HepG2 (cell line): ENCODE measurements around the gene ALDH18A1. TPM values are rescaled to one million over a fixed set of nuclear protein-coding genes. Genes with fewer than 3 reads are reported as not detected.

Experiments used
- ATAC-seq: fragments of 200-7000 bp; cut with Tn5 transposase; 3 replicates; pipeline ENCODE4 v1.9.1; 2020; ENCODE audit warnings: mild to moderate bottlenecking, moderate library complexity
- BruUV-seq: library from RNA; stranded (reverse); fragments of 400-500 nt; replicated peaks from 2 replicates; lab custom pipeline; 2021; lab: Mats Ljungman, UMichigan
- CTCF ChIA-PET: fragments of 300-600 bp; formaldehyde crosslinking; extraction: SDS; loops from one replicate; lab custom pipeline; 2021; ENCODE audit warnings: low total read pairs, inconsistent platforms, low intra/inter-chr PET ratio; lab: Yijun Ruan, JAX
- POLR2A ChIA-PET: fragments of 350-600 bp; sonication (Branson Sonifier 250); formaldehyde crosslinking; loops from one replicate; lab custom pipeline; 2020; ENCODE audit warnings: antibody characterized with exemption, inconsistent platforms; lab: Yijun Ruan, JAX
- DNase-seq: peaks from one replicate; pipeline ENCODE4 v3.0.0-alpha.2; 2015; ENCODE audit warnings: low spot score
- FAIRE-seq: peaks from 3 replicates; lab custom pipeline; 2011; peaks lifted over from hg19 to GRCh38; lab: Jason Lieb, UNC
- H2AFZ ChIP-seq: one replicate; pipeline ENCODE4 v1.6.1; 2011; ENCODE audit warnings: low read length, inconsistent platforms
- H3K27ac ChIP-seq: fragments of 300-600 bp; 3 replicates; pipeline ENCODE4 v1.8.0; 2011; ENCODE audit warnings: mixed run types, mild to moderate bottlenecking, mixed read lengths, low read length, inconsistent platforms; ENCODE audit not compliant: insufficient read depth; ENCODE audit errors: extremely low read length
- H3K27me3 ChIP-seq, 2 experiments: fragments of 200-600 bp in 1 of 2; 2 replicates in 1 of 2; 3 replicates in 1 of 2; pipeline versions ENCODE4 v1.6.0 to v1.8.0; 2011; ENCODE audit warnings: low read length in 2 of 2, mild to moderate bottlenecking in 2 of 2, moderate library complexity in 2 of 2, inconsistent platforms in 1 of 2; ENCODE audit not compliant: insufficient read depth in 2 of 2, control insufficient read depth in 1 of 2
- H3K36me3 ChIP-seq, 2 experiments: fragments of 200-600 bp in 1 of 2; replicated peaks in 1 of 2; 2 replicates in 1 of 2; 3 replicates in 1 of 2; pipeline versions ENCODE4 v1.5.1 to v1.8.0; 2011; ENCODE audit warnings: low read length in 2 of 2, inconsistent platforms in 1 of 2; ENCODE audit not compliant: insufficient read depth in 2 of 2, control insufficient read depth in 1 of 2
- H3K4me1 ChIP-seq: 2 replicates; pipeline ENCODE4 v1.5.1; 2012; ENCODE audit warnings: low read length, inconsistent platforms; ENCODE audit not compliant: insufficient read depth
- H3K4me2 ChIP-seq: 2 replicates; pipeline ENCODE4 v1.6.0; 2011; ENCODE audit warnings: low read depth, low read length, inconsistent platforms
- H3K4me3 ChIP-seq, 3 experiments: fragments of 200-600 bp in 1 of 3; sonication (generic), shearing (Covaris generic) in 1 of 3; replicated peaks in 1 of 3; 2 replicates each; pipeline ENCODE4 v1.5.1; 2011 to 2016; ENCODE audit warnings: low read length in 3 of 3, inconsistent platforms in 2 of 3, low read depth in 2 of 3, mild to moderate bottlenecking in 2 of 3, control low read depth in 1 of 3, mixed read lengths in 1 of 3; ENCODE audit not compliant: insufficient read depth in 1 of 3
- H3K79me2 ChIP-seq: one replicate; pipeline ENCODE4 v1.6.1; 2011; ENCODE audit warnings: low read length, inconsistent platforms; ENCODE audit not compliant: insufficient read depth
- H3K9ac ChIP-seq: 2 replicates; pipeline ENCODE4 v1.6.0; 2011; ENCODE audit warnings: mild to moderate bottlenecking, low read depth, low read length, inconsistent platforms; ENCODE audit not compliant: insufficient read depth
- H3K9me3 ChIP-seq: 2 replicates; pipeline ENCODE4 v1.5.1; 2012; ENCODE audit warnings: mild to moderate bottlenecking, low read length
- H4K20me1 ChIP-seq: 2 replicates; pipeline ENCODE4 v1.6.0; 2011; ENCODE audit warnings: inconsistent platforms, mild to moderate bottlenecking, low read length, moderate library complexity; ENCODE audit not compliant: insufficient read depth
- AHDC1 ChIP-seq: sonication (generic); formaldehyde crosslinking; IDR thresholded peaks from 2 replicates; pipeline ENCODE4 v1.5.1; 2020; ENCODE audit warnings: mild to moderate bottlenecking, missing genetic modification reagents, borderline replicate concordance
- ARNTL ChIP-seq: sonication (generic); formaldehyde crosslinking; IDR thresholded peaks from 2 replicates; pipeline ENCODE4 v1.4.0; 2020; ENCODE audit warnings: mild to moderate bottlenecking, missing genetic modification reagents
- CREM ChIP-seq, 2 experiments: sonication (generic) in 1 of 2; formaldehyde crosslinking in 1 of 2; IDR thresholded peaks; 2 replicates each; pipeline versions ENCODE4 v1.4.0 to v1.6.1; 2016 to 2020; ENCODE audit warnings: antibody characterized with exemption in 1 of 2, mild to moderate bottlenecking in 1 of 2, missing genetic modification reagents in 1 of 2
- HMG20A ChIP-seq: IDR thresholded peaks from 2 replicates; pipeline ENCODE4 v1.6.1; 2016; ENCODE audit warnings: borderline replicate concordance
- NCOA1 ChIP-seq: sonication (generic); formaldehyde crosslinking; IDR thresholded peaks from 2 replicates; pipeline ENCODE4 v1.9.0; 2021; ENCODE audit warnings: missing genetic modification reagents
- NFKB2 ChIP-seq: sonication (generic); formaldehyde crosslinking; IDR thresholded peaks from 2 replicates; pipeline ENCODE4 v1.4.0; 2020; ENCODE audit warnings: missing genetic modification reagents, borderline replicate concordance
- PHF20 ChIP-seq: sonication (generic); formaldehyde crosslinking; IDR thresholded peaks from 2 replicates; pipeline ENCODE4 v1.5.0; 2020; ENCODE audit warnings: mild to moderate bottlenecking, missing genetic modification reagents
- RXRA ChIP-seq: sonication (generic); formaldehyde crosslinking; IDR thresholded peaks from 2 replicates; pipeline ENCODE4 v1.5.1; 2020; ENCODE audit warnings: missing genetic modification reagents
- TCF7 ChIP-seq: sonication (generic); IDR thresholded peaks from 2 replicates; pipeline ENCODE4 v1.6.1; 2016; ENCODE audit warnings: antibody characterized with exemption, low read depth
- ZNF550 ChIP-seq: sonication (generic); formaldehyde crosslinking; IDR thresholded peaks from 2 replicates; pipeline ENCODE4 v1.4.0; 2020; ENCODE audit warnings: mild to moderate bottlenecking, missing genetic modification reagents, borderline replicate concordance
- ZNF616 ChIP-seq: sonication (generic); formaldehyde crosslinking; IDR thresholded peaks from 2 replicates; pipeline ENCODE4 v1.5.0; 2020; ENCODE audit warnings: low read depth, mild to moderate bottlenecking, missing genetic modification reagents
- WGBS: methylation state at CpG from one replicate; pipeline ENCODE4 v1.1.6; 2017; ENCODE audit warnings: low lambda C conversion rate; 5-methylcytosine and 5-hydroxymethylcytosine counted together
- in situ Hi-C: cut with HindIII; loops from 2 replicates; pipeline ENCODE4 v1.10.0; 2017; ENCODE audit warnings: low pct_unique_long_range_greater_than_20kb; ENCODE audit not compliant: extremely low pct_ligation_motif_present
- intact Hi-C: fragments of 100-400 bp; cut with micrococcal nuclease; formaldehyde crosslinking; loops from one replicate; pipeline ENCODE4 v1.10.0; 2022; ENCODE audit not compliant: unreplicated experiment
- polyA plus RNA-seq, 8 experiments: library from polyadenylated mRNA; depleted of rRNA in 3 of 8; stranded (reverse) in 7 of 8; unstranded in 1 of 8; fragments of >200 nt; fragmentation: Illumina TruSeq in 4 of 8; extraction: Trizol in 4 of 8; gene quantifications; 2 replicates each; pipeline versions ENCODE4 v1.2.1 to v1.2.3, GENCODE V29; 2011 to 2016; ENCODE audit warnings: low read depth in 4 of 8, missing spikeins in 1 of 8, mixed read lengths in 1 of 8; ENCODE audit not compliant: insufficient read depth in 1 of 8
- total RNA-seq, 5 experiments: library from RNA; depleted of rRNA; stranded (reverse); fragments of >200 nt; fragmentation: Illumina TruSeq; extraction: Trizol; gene quantifications; 2 replicates each; pipeline ENCODE4 v1.2.3, GENCODE V29; 2016; ENCODE audit warnings: low read depth in 1 of 5

ALDH18A1 gene
- total and polyA plus RNA-seq, 2 of the 13 experiments (the other 11 are each of a cell fraction or from before 2014, with no cell fraction given): 180 to 263 TPM

- Histone ChIP-seq H3K36me3 (no peaks in the 10 kb centered on the region), H3K4me3 (no peak overlapping the region), H2AFZ (no peak overlapping the region), H3K79me2 (no peaks in the 10 kb centered on the region), H3K9me3 (no peaks in the 10 kb centered on the region), H3K27ac (no peak overlapping the region), H3K9ac (no peak overlapping the region), H3K4me1 (no peaks in the 10 kb centered on the region), H3K27me3 (0 out of 5 replicates have a peak, but pooled peaks cover 0 to 5% of the 10 kb centered on the region in 2 experiments), H3K4me2 (no peak overlapping the region), H4K20me1 (no peaks in the 10 kb centered on the region)
- in situ Hi-C loops (no loop called here), intact Hi-C loops (no loop called here)
- 11% methylated on average over 1 of the region's 1 CpG for WGBS
- FAIRE-seq (no peak), DNase-seq (no peak), ATAC-seq (no peak)
- ChIA-PET CTCF (no interaction called here), POLR2A (no interaction called here)
- TF ChIP-seq HMG20A (CRISPR knock-in tag) (no peak), NFKB2 (CRISPR knock-in tag) (no peak), NCOA1 (CRISPR knock-in tag) (no peak), ARNTL (no peak), ZNF550 (no peak), TCF7 (no peak), RXRA (CRISPR knock-in tag) (no peak), ZNF616 (CRISPR knock-in tag) (no peak), CREM (IDR thresholded peaks at IDR 0.05) (no peak), CREM (CRISPR knock-in tag; IDR thresholded peaks at IDR 0.05) (no peak), PHF20 (CRISPR knock-in tag) (no peak), AHDC1 (CRISPR knock-in tag) (no peak)
- BruUV-seq: no TSS peak
Measured at GRCh38 chr10:95579292-95579691, 77.2 kb downstream of the ALDH18A1 start.
